ENCODE data around the gene SH2D3C.

Gene SH2D3C

GRCh38 chr9:127739614-127740330 lies 38.7 kb downstream of the SH2D3C start:
- DNase-seq, result no peak

GRCh38 chr9:127738666-127739065 lies 39.8 kb downstream of the SH2D3C start:
- no peak for DNase-seq

DNA sequence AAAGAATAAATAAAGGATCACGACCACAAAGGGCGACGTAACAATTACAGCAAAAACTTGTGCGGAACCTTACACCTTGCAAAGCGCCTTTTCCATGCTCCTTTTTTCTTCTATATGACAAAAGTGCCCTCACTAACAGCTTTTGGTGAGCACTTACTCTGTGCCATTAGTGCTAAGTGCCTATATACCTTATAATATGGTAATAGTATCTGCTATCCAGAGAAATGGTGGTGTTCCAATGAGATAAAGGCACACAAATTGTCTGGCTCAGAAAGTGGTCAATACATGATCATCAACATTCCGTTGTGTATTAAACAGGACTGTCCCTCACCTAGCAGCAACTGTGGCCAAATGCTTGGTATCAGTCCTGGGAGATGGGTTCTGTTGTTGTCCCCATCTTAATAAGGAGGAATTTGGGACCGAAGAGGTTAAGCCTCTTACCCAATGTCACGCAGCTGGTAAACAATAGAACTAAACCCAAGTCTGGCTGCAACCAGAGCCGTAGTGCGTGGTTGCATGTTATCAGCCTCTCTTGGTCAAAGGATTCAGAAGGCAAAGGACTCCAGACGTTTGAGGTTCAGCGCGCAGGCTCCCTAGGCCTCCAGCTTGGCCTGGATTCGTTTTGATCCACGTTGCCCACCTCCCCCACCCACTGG lies 42.8 kb downstream of the SH2D3C start:
- DNase-seq, result no peak

DNA sequence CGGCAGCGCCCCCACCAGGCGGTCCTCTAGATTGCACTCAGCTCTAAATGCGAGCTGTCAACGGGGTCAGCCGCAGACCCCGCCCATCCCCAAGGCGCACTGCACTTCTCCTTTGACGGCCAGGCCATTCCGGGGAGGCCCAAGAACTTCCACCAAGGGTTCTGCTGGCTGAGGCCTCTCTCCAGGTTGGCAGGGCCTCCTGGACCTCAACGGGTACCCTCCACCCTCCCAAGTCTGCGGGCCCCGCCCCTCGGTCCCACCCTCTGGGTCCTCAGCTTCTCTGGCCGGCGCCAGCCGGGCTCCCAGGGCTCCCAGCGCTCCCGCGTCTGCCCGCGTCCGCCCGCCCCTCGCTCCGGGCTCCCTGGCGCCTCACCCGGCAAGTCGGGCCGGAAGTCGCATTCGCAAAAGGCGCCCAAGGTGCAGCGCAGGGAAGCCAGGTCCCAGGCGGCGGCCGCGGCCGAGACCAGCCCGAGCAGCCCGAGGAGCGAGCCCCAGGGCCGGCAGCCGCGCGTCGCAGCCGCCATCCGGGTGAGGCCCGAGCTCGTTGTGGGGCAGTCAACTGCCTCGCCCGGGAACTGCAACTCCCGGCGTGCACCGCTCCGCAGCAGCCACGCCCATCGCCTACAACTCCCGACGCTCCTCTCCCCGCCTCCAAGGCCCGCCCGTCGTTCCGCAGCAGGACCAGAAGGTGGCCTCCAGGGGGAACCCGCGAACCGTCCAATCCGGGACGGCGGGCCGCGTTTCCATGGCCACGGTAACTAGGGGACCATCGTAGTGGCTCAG lies 43.5 kb downstream of the SH2D3C start, which contains the start of gene TOR2A:
TSS of gene TOR2A (minus strand) at position 548 of the 783 bp plus-strand sequence. CDS start at position 524, 24 bp downstream.
- DNase-seq, result peak; percentile 99

- DNase-seq, result no peak
These were observed 44.2 kb downstream of the SH2D3C start for GRCh38 chr9:127734247-127734746.

GRCh38 chr9:127733614-127734013 lies 44.9 kb downstream of the SH2D3C start:
- no peak for DNase-seq

DNA sequence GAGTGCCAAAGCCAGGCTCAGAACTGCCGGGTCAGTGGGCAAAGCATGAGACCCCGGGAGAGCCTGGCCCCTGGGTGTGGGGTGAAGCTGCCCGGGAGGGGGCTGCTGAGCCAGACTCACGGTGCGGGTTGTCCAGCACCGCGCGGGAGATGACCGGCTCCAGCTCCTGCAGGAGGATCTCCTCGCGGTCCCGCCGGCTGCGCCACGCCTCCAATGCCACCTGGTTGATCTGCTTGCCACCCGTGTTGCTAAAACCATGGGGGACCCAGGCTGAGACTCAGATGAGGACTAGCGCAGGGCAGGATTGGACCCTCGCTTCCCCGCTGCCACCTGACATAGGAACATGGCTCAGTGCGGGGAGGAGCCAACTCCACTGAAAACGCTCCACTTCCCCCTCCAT lies 46.0 kb downstream of the SH2D3C start:
- DNase-seq, result no peak

DNA sequence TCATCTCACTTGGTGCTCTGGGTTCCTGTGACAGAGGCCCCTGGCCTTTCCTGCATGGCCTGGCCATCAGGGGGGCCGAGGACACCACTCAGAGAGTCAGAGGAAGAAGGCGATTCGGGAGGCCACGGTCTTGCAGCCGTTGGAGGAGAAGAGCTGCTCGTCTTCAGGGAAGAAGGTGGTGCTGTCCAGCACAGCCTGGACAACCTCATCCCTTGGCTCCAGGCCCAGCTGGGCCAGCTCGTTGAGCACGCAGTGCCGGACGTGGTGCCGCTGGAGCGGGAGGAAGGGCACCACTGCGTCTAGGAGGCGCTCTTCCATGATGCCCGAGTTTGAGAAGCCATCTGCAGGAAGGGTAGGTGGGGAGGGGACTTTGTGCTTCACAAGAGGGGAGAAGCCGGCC lies 46.5 kb downstream of the SH2D3C start:
- DNase-seq, result no peak

- DNase-seq, result no peak
These were observed 47.6 kb downstream of the SH2D3C start for GRCh38 chr9:127730799-127731410.

DNA sequence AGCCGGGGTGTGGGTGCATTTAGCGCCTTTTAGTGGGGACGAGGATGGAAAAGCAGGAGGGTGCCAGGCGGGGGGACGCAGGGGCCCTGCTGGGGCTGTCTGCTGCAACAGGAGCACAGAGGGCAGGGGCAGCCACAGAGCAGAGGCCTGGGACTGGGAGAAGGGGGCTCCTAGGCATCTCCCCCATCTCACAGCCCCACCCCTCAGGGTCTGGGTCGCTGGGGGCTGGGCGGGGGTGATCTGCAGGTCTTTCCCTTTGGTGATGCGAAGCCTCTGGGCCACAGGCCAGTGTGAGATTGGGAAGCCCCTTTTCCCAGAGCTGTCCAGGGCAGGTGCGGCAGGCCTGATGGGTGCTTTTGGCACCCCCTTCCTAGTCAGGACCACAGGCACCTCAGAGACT lies 48.2 kb downstream of the SH2D3C start:
- no peak for DNase-seq

- DNase-seq, result no peak
These were observed 48.8 kb downstream of the SH2D3C start for GRCh38 chr9:127729522-127730256.

DNA sequence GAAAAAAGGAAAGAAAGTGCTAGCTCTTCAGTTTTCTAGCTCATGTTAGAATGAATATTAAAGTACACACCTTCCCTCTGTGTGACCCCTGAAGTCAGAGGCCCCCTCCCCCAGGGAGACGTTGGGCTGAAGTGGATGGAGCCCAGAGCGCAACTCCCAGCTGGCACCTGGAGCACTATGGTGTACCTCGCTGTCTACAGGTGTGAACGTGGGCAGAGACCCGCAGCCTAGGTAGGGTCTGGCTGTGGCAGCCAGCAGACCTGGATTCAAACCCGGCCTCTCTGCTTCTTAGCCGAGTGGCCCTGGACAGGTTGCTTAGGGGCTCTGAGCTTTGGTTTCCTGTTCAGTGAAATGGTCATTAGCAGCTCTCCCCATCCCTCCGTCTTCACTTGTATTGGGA lies 49.7 kb downstream of the SH2D3C start:
- DNase-seq, result no peak

- DNase-seq, result no peak
These were observed 51.6 kb downstream of the SH2D3C start for GRCh38 chr9:127726871-127727270.

GRCh38 chr9:127724012-127724411 lies 54.5 kb downstream of the SH2D3C start:
- DNase-seq, result no peak

DNA sequence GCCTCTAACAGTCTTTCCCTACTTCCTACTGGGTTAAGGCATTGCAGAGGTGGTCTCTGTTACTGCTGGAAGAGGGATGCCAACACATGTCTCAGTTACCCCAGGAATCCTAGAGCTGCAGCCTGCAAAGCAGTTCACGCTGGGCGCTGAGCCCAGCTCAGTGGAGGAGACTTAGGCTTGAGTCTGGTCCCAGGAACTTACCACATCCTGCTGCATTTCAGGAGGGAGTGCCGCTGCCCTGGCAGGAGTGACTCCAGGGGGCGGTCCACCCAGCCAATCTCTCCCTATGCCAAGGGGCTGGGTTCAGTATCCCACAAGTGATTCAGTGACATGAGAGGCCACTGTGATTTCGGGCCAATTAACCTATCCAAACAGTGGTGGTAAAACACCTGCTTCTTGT lies 55.0 kb downstream of the SH2D3C start:
- DNase-seq, result no peak

DNA sequence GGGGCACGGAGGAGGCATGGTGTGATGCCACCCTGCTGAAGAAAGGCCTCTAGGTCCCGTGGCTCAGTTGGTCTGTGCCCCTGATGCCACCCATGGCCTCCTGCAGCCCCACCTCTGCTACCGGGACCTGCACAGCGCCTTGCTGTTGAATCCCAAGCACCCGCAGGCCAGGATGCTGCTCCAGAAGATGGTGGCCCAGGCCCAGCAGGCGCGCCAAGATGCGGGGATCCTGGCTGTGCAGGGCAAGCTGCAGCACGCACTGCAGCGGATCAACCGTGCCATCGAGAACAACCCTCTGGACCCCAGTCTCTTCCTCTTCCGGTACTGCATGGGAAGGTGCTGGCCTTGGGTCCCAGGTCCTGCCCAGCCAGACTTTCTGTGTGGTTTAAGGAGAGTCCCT lies 55.5 kb downstream of the SH2D3C start:
- DNase-seq, result no peak

- no peak for DNase-seq
These were observed 56.3 kb downstream of the SH2D3C start for GRCh38 chr9:127722055-127722745.

DNA sequence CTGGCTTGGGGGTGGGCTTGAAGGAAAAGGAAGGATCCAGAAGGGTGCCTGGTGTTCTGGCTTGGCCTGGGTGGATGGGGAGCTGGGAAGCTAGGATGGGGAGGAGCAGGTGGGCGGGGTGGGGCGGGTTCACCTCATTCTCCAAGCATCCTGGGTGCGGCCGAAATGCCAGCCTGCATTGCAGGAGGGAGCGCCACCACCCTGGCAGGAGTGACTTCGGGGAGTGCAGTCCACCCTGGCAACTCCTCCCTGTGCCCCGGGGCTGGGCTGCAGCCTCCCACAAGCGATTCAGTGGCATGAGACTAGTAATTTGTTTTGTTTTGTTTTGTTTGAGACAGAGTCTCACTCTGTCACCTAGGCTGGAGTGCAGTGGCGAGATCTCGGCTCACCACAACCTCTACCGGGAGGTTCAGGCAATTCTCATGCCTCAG lies 57.1 kb downstream of the SH2D3C start:
- no peak for DNase-seq

DNA sequence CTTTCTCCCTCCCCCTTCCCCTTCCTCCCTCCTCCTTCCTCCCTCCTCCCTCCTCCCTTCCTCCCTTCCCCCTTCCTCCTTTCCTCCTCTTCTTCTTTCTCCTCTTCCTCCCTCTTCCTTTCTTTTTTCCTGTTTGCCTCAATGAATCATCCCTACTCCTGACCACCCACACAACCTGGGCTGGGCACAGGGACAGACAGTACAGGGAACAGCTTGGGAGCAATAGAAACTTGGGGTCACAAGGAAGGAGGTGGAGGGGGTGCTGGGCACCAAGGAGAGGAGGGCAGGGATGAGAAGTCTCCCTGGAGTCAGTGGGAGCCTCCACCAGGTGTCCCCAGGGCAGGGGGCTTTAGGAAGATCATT lies 57.6 kb downstream of the SH2D3C start:
- no peak for DNase-seq

DNA sequence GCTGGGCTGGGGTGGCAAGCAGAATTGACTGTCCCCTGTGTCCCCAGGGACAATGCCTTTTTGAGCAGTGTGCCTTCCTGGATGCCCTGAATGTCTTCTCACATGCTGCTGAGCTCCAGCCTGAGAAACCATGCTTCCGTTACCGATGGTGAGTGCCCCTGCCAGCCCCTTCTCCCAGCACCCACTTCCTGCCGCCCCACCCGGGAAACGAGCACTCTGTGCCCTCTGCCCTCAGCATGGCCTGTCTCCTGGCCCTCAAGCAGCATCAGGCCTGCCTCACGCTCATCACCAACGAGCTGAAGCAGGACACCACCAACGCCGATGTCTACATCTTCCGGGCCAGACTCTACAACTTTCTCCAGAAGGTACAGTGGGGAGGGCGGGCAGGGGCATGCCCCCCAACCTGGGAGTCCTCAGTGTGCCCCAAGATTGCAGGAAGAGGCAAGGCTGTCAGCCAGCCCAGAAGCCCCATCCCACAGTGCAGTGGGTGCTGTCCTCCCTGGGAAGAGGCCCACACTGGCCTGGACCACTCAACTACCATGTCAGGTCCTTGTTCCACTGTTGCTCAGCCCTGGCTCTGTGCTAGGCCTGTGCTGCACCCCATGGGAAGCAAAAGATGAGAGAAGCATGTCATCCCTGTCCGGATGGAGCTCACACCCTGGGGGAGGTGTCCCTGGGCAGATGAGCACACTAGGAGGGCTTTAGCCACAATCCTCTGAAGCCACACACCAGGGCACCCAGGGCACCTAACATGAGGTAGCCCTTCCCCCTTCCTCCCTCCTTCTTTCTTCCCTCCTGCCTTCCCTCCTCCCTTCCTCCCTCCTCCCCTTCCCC lies 58.2 kb downstream of the SH2D3C start:
- DNase-seq, result peak; percentile 12

DNA sequence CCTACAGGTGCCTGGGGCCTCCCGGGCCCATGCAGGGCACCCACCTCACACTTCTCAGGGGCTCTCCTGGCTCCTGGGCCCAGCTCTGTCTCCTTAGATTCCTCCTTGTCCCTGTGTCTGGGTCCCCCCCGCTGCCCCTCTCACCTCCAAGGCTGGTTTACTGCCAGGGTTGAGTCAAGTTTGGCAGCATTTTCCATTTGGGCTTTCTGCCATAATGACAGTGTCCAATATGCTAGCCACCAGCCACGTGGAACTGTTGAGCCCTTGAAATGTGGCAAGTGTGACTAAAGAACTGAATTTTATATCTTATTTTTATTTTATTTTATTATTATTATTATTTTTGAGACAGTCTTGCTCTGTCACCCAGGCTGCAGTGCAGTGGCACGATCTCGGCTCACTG lies 60.7 kb downstream of the SH2D3C start:
- DNase-seq, result no peak
